CD14-positive monocyte (primary cell): Measurements from ENCODE around the gene ANP32B. TPM values are rescaled to one million over a fixed set of nuclear protein-coding genes. Genes with fewer than 3 reads are reported as not detected.

Source experiments
- DNase-seq, 3 donors: peaks; one replicate each; pipeline ENCODE4 v3.0.0-alpha.2; 2011 to 2022
- H2AFZ ChIP-seq: 2 replicates; pipeline ENCODE4 v1.6.0; 2012; ENCODE audit warnings: mild to moderate bottlenecking, low read depth, low read length, inconsistent platforms; ENCODE audit not compliant: insufficient read depth, poor library complexity, severe bottlenecking
- H3K27ac ChIP-seq, 2 donors: 1 replicate in 1 of 2; 2 replicates in 1 of 2; pipeline ENCODE4 v1.5.1; 2012 to 2013; ENCODE audit warnings: low read length in 2 of 2, control low read depth in 1 of 2, inconsistent platforms in 1 of 2, low read depth in 1 of 2, mild to moderate bottlenecking in 1 of 2
- H3K27me3 ChIP-seq, 2 donors: one replicate each; pipeline versions ENCODE4 v1.6.0 to v1.6.1; 2011 to 2013; ENCODE audit warnings: low read length in 2 of 2; ENCODE audit not compliant: control insufficient read depth in 2 of 2, insufficient read depth in 2 of 2
- H3K36me3 ChIP-seq, 2 donors: replicated peaks in 1 of 2; 1 replicate in 1 of 2; 2 replicates in 1 of 2; pipeline versions ENCODE4 v1.5.1 to v1.6.1; 2012 to 2013; ENCODE audit warnings: low read length in 2 of 2, control low read depth in 1 of 2, inconsistent platforms in 1 of 2, mild to moderate bottlenecking in 1 of 2; ENCODE audit not compliant: insufficient read depth in 2 of 2, control insufficient read depth in 1 of 2
- H3K4me1 ChIP-seq, 2 donors: 1 replicate in 1 of 2; 2 replicates in 1 of 2; pipeline versions ENCODE4 v1.5.1 to v1.6.1; 2012 to 2013; ENCODE audit warnings: low read length in 2 of 2, control low read depth in 1 of 2, inconsistent platforms in 1 of 2, mild to moderate bottlenecking in 1 of 2, moderate library complexity in 1 of 2; ENCODE audit not compliant: insufficient read depth in 2 of 2, control insufficient read depth in 1 of 2
- H3K4me2 ChIP-seq: replicated peaks from 2 replicates; pipeline ENCODE3; 2012; ENCODE audit warnings: low read length, moderate library complexity, mild to moderate bottlenecking; ENCODE audit not compliant: poor library complexity, severe bottlenecking; ENCODE audit errors: extremely low read depth
- H3K4me3 ChIP-seq, 3 experiments: fragments of 200-600 bp in 1 of 3; sonication (generic) in 1 of 3; replicated peaks in 1 of 3; 1 replicate in 2 of 3; 2 replicates in 1 of 3; pipeline ENCODE4 v1.5.1; 2011 to 2013; ENCODE audit warnings: low read length in 3 of 3, mild to moderate bottlenecking in 3 of 3, control low read depth in 2 of 3, low read depth in 2 of 3, inconsistent platforms in 1 of 3, moderate library complexity in 1 of 3
- H3K79me2 ChIP-seq: 2 replicates; pipeline ENCODE4 v1.6.0; 2012; ENCODE audit warnings: mild to moderate bottlenecking, control low read depth, inconsistent platforms, low read length, moderate library complexity; ENCODE audit not compliant: insufficient read depth
- H3K9ac ChIP-seq: 2 replicates; pipeline ENCODE4 v1.6.0; 2017; ENCODE audit warnings: low read length, mild to moderate bottlenecking; ENCODE audit not compliant: insufficient read depth, poor library complexity, severe bottlenecking
- H3K9me3 ChIP-seq, 2 donors: replicated peaks in 1 of 2; 1 replicate in 1 of 2; 2 replicates in 1 of 2; pipeline versions ENCODE4 v1.5.1 to v1.6.1; 2012 to 2013; ENCODE audit warnings: low read length in 2 of 2, control low read depth in 1 of 2; ENCODE audit not compliant: control insufficient read depth in 1 of 2, insufficient read depth in 1 of 2
- H4K20me1 ChIP-seq: 2 replicates; pipeline ENCODE4 v1.6.0; 2012; ENCODE audit warnings: mild to moderate bottlenecking, low read length, control low read depth, moderate library complexity; ENCODE audit not compliant: insufficient read depth
- H3K27ac Mint-ChIP-seq, 7 donors: one replicate each; pipeline ENCODE4 v1.8.0; 2020; ENCODE audit warnings: mild to moderate bottlenecking in 7 of 7, mixed read lengths in 7 of 7, moderate library complexity in 6 of 7, inconsistent platforms in 2 of 7
- H3K27me3 Mint-ChIP-seq, 3 donors: one replicate each; pipeline ENCODE4 v1.8.0; 2021 to 2022; ENCODE audit warnings: low read depth in 3 of 3, mild to moderate bottlenecking in 3 of 3, mixed read lengths in 3 of 3, moderate library complexity in 3 of 3, inconsistent platforms in 1 of 3
- H3K36me3 Mint-ChIP-seq, 2 donors: one replicate each; pipeline ENCODE4 v1.8.0; 2020; ENCODE audit warnings: mixed read lengths in 2 of 2, inconsistent platforms in 1 of 2, mild to moderate bottlenecking in 1 of 2
- H3K4me1 Mint-ChIP-seq: one replicate; pipeline ENCODE4 v1.8.0; 2020; ENCODE audit warnings: mild to moderate bottlenecking, mixed read lengths
- H3K4me3 Mint-ChIP-seq, 2 donors: one replicate each; pipeline ENCODE4 v1.8.0; 2020; ENCODE audit warnings: mild to moderate bottlenecking in 2 of 2, mixed read lengths in 2 of 2, moderate library complexity in 1 of 2
- H3K9me3 Mint-ChIP-seq, 7 donors: one replicate each; pipeline ENCODE4 v1.8.0; 2020 to 2022; ENCODE audit warnings: mixed read lengths in 7 of 7, mild to moderate bottlenecking in 6 of 7, moderate library complexity in 6 of 7, inconsistent platforms in 2 of 7
- CTCF ChIP-seq: fragments of 200-600 bp; IDR thresholded peaks from one replicate; pipeline ENCODE4 v1.8.0; 2022; ENCODE audit warnings: antibody characterized with exemption, mild to moderate bottlenecking
- WGBS: methylation state at CpG from one replicate; pipeline ENCODE4 v1.1.5; 2013; ENCODE audit warnings: missing lambda C conversion rate; ENCODE audit not compliant: insufficient coverage; 5-methylcytosine and 5-hydroxymethylcytosine counted together
- intact Hi-C, 2 donors: fragments of 100-400 bp; cut with micrococcal nuclease; formaldehyde crosslinking; loops; one replicate each; pipeline versions ENCODE4 v1.15.0 to v1.15.1; 2023
- polyA plus RNA-seq, 3 donors: library from polyadenylated mRNA; depleted of rRNA in 1 of 3; unstranded in 2 of 3; stranded (reverse) in 1 of 3; fragments of 300-500 nt in 2 of 3; fragments of >200 nt in 1 of 3; fragmentation: Illumina TruSeq in 2 of 3; gene quantifications; 1 replicate in 2 of 3; 2 replicates in 1 of 3; pipeline ENCODE4 v1.2.3, GENCODE V29; 2012 to 2021

The ANP32B gene
- polyA plus RNA-seq, 3 donors, result 29.7 to 40.7 (median 30.8) TPM

DNA sequence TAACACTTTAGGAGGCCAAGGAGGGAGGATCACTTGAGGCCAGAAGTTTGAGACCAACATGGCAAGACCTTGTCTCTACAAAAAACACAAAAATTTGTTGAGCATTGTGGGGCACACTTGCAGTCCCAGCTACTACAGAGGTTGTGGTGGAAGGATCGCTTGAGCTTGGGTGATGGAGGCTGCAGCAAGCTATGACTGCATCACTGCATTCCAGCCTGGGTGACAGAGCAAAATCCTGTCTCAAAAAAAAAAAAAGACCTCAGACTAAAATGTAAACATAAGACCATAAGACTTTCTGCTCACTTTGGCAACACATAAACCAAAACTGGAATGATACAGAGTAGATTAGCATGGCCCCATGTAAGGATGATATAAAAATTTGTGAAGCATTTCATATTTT lies 48.8 kb downstream of the ANP32B start:
- no CpG with 5 or more reads among the region's 1 CpG for WGBS
- no peak overlapping the region for H3K4me2 ChIP-seq
- no peak overlapping the region for H3K4me3 ChIP-seq
- H3K36me3 ChIP-seq, result no peaks in the 10 kb centered on the region
- Mint-ChIP-seq H3K9me3 (no peaks in the 10 kb centered on the region), H3K27ac (no peak overlapping the region), H3K4me3 (no peak overlapping the region), H3K4me1 (peaks cover 6% of the 10 kb centered on the region), H3K27me3 (peaks cover 2% of the 10 kb centered on the region in 3 donors), H3K36me3 (peaks cover under 1 to 5% of the 10 kb centered on the region in 2 donors)
- no peaks in the 10 kb centered on the region for H3K27me3 ChIP-seq
- DNase-seq, result no peak
- no peaks in the 10 kb centered on the region for H3K79me2 ChIP-seq
- no peaks in the 10 kb centered on the region for H3K9me3 ChIP-seq
- no peak overlapping the region for H2AFZ ChIP-seq
- peaks cover 3 to 4% of the 10 kb centered on the region in 2 donors for H3K4me1 ChIP-seq
- no peak for TF ChIP-seq CTCF
- no peak overlapping the region for H3K9ac ChIP-seq
- H4K20me1 ChIP-seq, result no peaks in the 10 kb centered on the region
- no peak overlapping the region for H3K27ac ChIP-seq
- intact Hi-C loops, result loop anchor here (5.0 to 10.0 kb wide), 4 partner anchors 40 to 317 kb away; partner anchors contain the start of gene TRMO (in 2 of the 2)

- DNase-seq, result peak; percentile 76 to 84 (median 79)
- peaks cover 4 to 6% of the 10 kb centered on the region in 2 donors for H3K4me1 ChIP-seq
- peak; percentile 91 for TF ChIP-seq CTCF
- peaks cover 12% of the 10 kb centered on the region for H3K4me1 Mint-ChIP-seq
- H3K4me3 ChIP-seq, result no peak overlapping the region
- H3K27ac Mint-ChIP-seq, result peak overlapping the region in 2 of 7 donors; percentile 26 to 80
- H3K36me3 ChIP-seq, result no peaks in the 10 kb centered on the region
- no peaks in the 10 kb centered on the region for H3K9me3 Mint-ChIP-seq
- H3K9ac ChIP-seq, result no peak overlapping the region
- no peaks in the 10 kb centered on the region for H3K9me3 ChIP-seq
- H3K27ac ChIP-seq, result no peak overlapping the region
- H4K20me1 ChIP-seq, result no peaks in the 10 kb centered on the region
- H3K36me3 Mint-ChIP-seq, result no peaks in the 10 kb centered on the region
- peak overlapping the region; percentile 47 for H2AFZ ChIP-seq
- intact Hi-C loops, result loop anchor here (5.0 to 10.0 kb wide), 4 partner anchors 43 to 320 kb away; partner anchors contain the start of gene TRMO (in 2 of the 2)
- H3K27me3 Mint-ChIP-seq, result peaks cover 0 to 5% (median 2%) of the 10 kb centered on the region in 3 donors
- H3K27me3 ChIP-seq, result no peaks in the 10 kb centered on the region
- 20% methylated on average over 5 of the region's 20 CpGs for WGBS
- no peaks in the 10 kb centered on the region for H3K79me2 ChIP-seq
- H3K4me2 ChIP-seq, result peak overlapping the region; percentile 30
- peak overlapping the region; percentile 43 to 46 for H3K4me3 Mint-ChIP-seq
These were observed 51.7 kb downstream of the ANP32B start for GRCh38 chr9:98034593-98035546.
